PC-9 (cell line): ENCODE data around the gene NFE2. TPM values are rescaled to one million over a fixed set of nuclear protein-coding genes. Genes with fewer than 3 reads are reported as not detected.

ENCODE experiments used
- BruUV-seq: library from RNA; stranded (reverse); fragments of 400-500 nt; replicated peaks from 2 replicates; lab custom pipeline; 2021; lab: Mats Ljungman, UMichigan
- CTCF ChIA-PET: fragments of 300-600 bp; sonication (Branson Sonifier 250); formaldehyde crosslinking; loops from one replicate; lab custom pipeline; 2022; ENCODE audit warnings: antibody characterized with exemption; lab: Charles Lee
- POLR2A ChIA-PET: fragments of 300-600 bp; sonication (Branson Sonifier 250); formaldehyde crosslinking; loops from one replicate; lab custom pipeline; 2022; ENCODE audit warnings: antibody characterized with exemption; ENCODE audit not compliant: unreplicated experiment; lab: Charles Lee
- DNase-seq, 2 experiments: peaks; one replicate each; pipeline versions ENCODE4 v3.0.0 to v3.0.0-alpha.2; 2015 to 2022; ENCODE audit warnings: mixed read lengths in 1 of 2
- H2AFZ ChIP-seq: fragments of 200-600 bp; sonication (generic); 2 replicates; pipeline ENCODE4 v1.8.1; 2017; ENCODE audit warnings: antibody characterized with exemption
- H3F3A ChIP-seq: fragments of 200-600 bp; sonication (generic); 2 replicates; pipeline ENCODE4 v1.8.1; 2017; ENCODE audit warnings: antibody characterized with exemption, mild to moderate bottlenecking, low read depth; ENCODE audit not compliant: insufficient read depth
- H3K27ac ChIP-seq: fragments of 200-600 bp; sonication (generic); 2 replicates; pipeline ENCODE4 v1.6.1; 2016; ENCODE audit warnings: mixed run types
- H3K27me3 ChIP-seq: fragments of 200-600 bp; sonication (generic); 2 replicates; pipeline ENCODE4 v1.6.1; 2016; ENCODE audit warnings: low read depth, mixed run types; ENCODE audit not compliant: insufficient read depth
- H3K36me3 ChIP-seq: fragments of 200-600 bp; sonication (generic); 2 replicates; pipeline ENCODE4 v1.6.1; 2016; ENCODE audit warnings: low read depth, mixed run types
- H3K4me1 ChIP-seq: fragments of 200-600 bp; sonication (generic); replicated peaks from 2 replicates; pipeline ENCODE4 v1.6.1; 2016; ENCODE audit warnings: mixed run types; ENCODE audit not compliant: insufficient read depth
- H3K4me2 ChIP-seq: fragments of 200-600 bp; sonication (generic); 2 replicates; pipeline ENCODE4 v1.6.1; 2017; ENCODE audit warnings: mixed run types
- H3K4me3 ChIP-seq: fragments of 200-600 bp; sonication (generic); 2 replicates; pipeline ENCODE4 v1.6.1; 2016; ENCODE audit warnings: mixed run types
- H3K79me2 ChIP-seq: fragments of 200-600 bp; sonication (generic); 2 replicates; pipeline ENCODE4 v1.6.1; 2017; ENCODE audit warnings: low read depth, mixed run types
- H3K9me2 ChIP-seq: fragments of 200-600 bp; sonication (generic); 2 replicates; pipeline ENCODE4 v1.8.1; 2017; ENCODE audit warnings: mild to moderate bottlenecking; ENCODE audit not compliant: insufficient read depth
- H3K9me3 ChIP-seq: fragments of 200-600 bp; sonication (generic); 2 replicates; pipeline ENCODE4 v1.8.1; 2016; ENCODE audit warnings: low read depth; ENCODE audit not compliant: insufficient read depth
- H4K20me1 ChIP-seq: fragments of 200-600 bp; sonication (generic); 2 replicates; pipeline ENCODE4 v1.8.1; 2017; ENCODE audit not compliant: insufficient read depth
- CTCF ChIP-seq: fragments of 200-600 bp; sonication (generic); conservative IDR thresholded peaks from 2 replicates; pipeline ENCODE4 v1.6.1; 2017; ENCODE audit warnings: mixed run types, antibody characterized with exemption, mild to moderate bottlenecking, moderate library complexity
- EZH2 ChIP-seq: fragments of 200-600 bp; sonication (generic); IDR thresholded peaks from 2 replicates; pipeline ENCODE4 v1.8.0; 2017; ENCODE audit warnings: antibody characterized with exemption, low read depth
- intact Hi-C: fragments of 100-400 bp; cut with micrococcal nuclease; formaldehyde crosslinking; loops from one replicate; pipeline ENCODE4 v1.10.0; 2022; ENCODE audit not compliant: unreplicated experiment
- total RNA-seq: library from RNA; stranded (reverse); gene quantifications from 2 replicates; pipeline ENCODE4 v1.2.3, GENCODE V29; 2021

NFE2 gene
- total RNA-seq, 1 experiment from 2014 or later, result 1.5 TPM

- ChIA-PET POLR2A (no interaction called here), CTCF (no interaction called here)
- Histone ChIP-seq H3K9me3 (no peaks in the 10 kb centered on the region), H3K27ac (no peak overlapping the region), H3K36me3 (peaks cover 32% of the 10 kb centered on the region), H3K4me3 (no peak overlapping the region), H3K27me3 (no peaks in the 10 kb centered on the region), H2AFZ (no peak overlapping the region), H4K20me1 (no peaks in the 10 kb centered on the region; the same call in 1 of the 2 replicates), H3K9me2 (no peaks in the 10 kb centered on the region), H3K4me2 (no peak overlapping the region), H3K79me2 (peaks cover 72% of the 10 kb centered on the region), H3K4me1 (peaks cover 15% of the 10 kb centered on the region), H3F3A (peaks cover 46% of the 10 kb centered on the region; the same call in 1 of the 2 replicates)
- no peak for DNase-seq
- no TSS peak for BruUV-seq
- intact Hi-C loops, result no loop called here
- TF ChIP-seq EZH2 (no peak), CTCF (no peak)
Measured at GRCh38 chr12:54273981-54274380, 26.8 kb downstream of the NFE2 start.

GRCh38 chr12:54272214-54272613 lies 28.6 kb downstream of the NFE2 start:
- 0 out of 2 replicates have a peak, but pooled peaks cover 1% of the 10 kb centered on the region for H3K4me1 ChIP-seq
- H3K4me3 ChIP-seq, result no peak overlapping the region
- no peak for DNase-seq
- H3K4me2 ChIP-seq, result no peak overlapping the region
- H3K27ac ChIP-seq, result peak overlapping the region; percentile 8; the same call in 1 of the 2 replicates
- CTCF ChIA-PET, result interaction anchor here (0.6 kb wide), 1 partner anchor 63 kb away, joined by 5 read pairs; no protein-coding TSS in a partner anchor
- no peak overlapping the region for H2AFZ ChIP-seq
- no TSS peak for BruUV-seq
- H3F3A ChIP-seq, result peaks cover 35% of the 10 kb centered on the region; the same call in 1 of the 2 replicates
- H3K79me2 ChIP-seq, result peaks cover 54% of the 10 kb centered on the region
- intact Hi-C loops, result no loop called here
- no peaks in the 10 kb centered on the region for H4K20me1 ChIP-seq
- no peaks in the 10 kb centered on the region for H3K9me2 ChIP-seq
- H3K9me3 ChIP-seq, result no peaks in the 10 kb centered on the region
- TF ChIP-seq CTCF (no peak), EZH2 (no peak)
- peaks cover 23% of the 10 kb centered on the region for H3K36me3 ChIP-seq
- H3K27me3 ChIP-seq, result no peaks in the 10 kb centered on the region
- POLR2A ChIA-PET, result no interaction called here

- H3K9me3 ChIP-seq, result no peaks in the 10 kb centered on the region
- peaks cover 13% of the 10 kb centered on the region for H3K36me3 ChIP-seq
- no peaks in the 10 kb centered on the region for H4K20me1 ChIP-seq
- no peak overlapping the region for H3K4me2 ChIP-seq
- DNase-seq, result no peak
- POLR2A ChIA-PET, result no interaction called here
- H3K27ac ChIP-seq, result no peak overlapping the region
- CTCF ChIA-PET, result no interaction called here
- H3K27me3 ChIP-seq, result no peaks in the 10 kb centered on the region
- BruUV-seq, result no TSS peak
- peaks cover 35% of the 10 kb centered on the region; the same call in 1 of the 2 replicates for H3F3A ChIP-seq
- no peak overlapping the region for H2AFZ ChIP-seq
- H3K9me2 ChIP-seq, result no peaks in the 10 kb centered on the region
- intact Hi-C loops, result no loop called here
- no peak for TF ChIP-seq EZH2
- TF ChIP-seq CTCF, result no peak
- H3K79me2 ChIP-seq, result peaks cover 43% of the 10 kb centered on the region
- H3K4me3 ChIP-seq, result no peak overlapping the region
- H3K4me1 ChIP-seq, result no peaks in the 10 kb centered on the region
Measured at GRCh38 chr12:54270345-54270744, 30.5 kb downstream of the NFE2 start.
